ENCODE data around the gene GNAZ.

The GNAZ gene

DNA sequence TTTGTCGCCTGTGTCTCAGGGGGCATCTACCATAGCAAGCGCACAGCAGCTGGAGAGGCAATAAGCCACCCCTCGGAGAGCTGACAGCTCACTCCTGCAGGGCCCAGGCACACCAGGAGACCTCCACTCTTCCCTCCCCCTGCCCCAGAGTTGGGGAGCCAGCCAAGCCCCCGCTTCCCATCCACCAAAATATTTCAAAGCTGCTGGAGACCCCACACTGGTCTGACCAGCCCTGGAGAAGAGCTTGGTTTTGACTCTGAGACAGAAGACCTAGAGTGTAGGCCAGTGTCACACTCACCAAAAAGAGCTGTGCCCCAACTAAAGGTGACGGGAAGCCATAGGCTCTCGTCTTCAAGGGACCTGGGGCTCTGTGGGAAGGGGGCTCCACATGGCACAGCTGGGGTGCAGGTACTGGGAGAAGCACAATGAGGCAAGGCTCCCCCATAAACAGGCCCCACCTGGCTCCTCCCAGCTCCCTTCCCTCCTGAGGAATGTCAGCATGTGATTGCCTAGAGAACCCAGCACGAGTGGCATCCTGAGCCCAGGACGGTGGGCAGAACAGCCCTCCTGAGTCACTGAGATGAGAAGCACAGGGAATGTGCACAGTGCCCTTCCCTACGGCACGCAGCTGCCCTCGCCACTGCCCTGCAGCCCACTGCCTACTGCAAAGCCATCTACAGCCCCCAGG is 5.8 kb upstream of the GNAZ start:
- no peak for FAIRE-seq
- TF ChIP-seq POLR2A (IDR thresholded peaks at IDR 0.05; ENCODE audit: low read depth, low read length) = no peak
- no peak for DNase-seq (ENCODE audit: insufficient read length, low spot score)

GRCh38 chr22:23065069-23065451 is 5.3 kb upstream of the GNAZ start:
- no peak for DNase-seq (ENCODE audit: insufficient read length, low spot score)
- FAIRE-seq = no peak
- no peak for TF ChIP-seq POLR2A (IDR thresholded peaks at IDR 0.05; ENCODE audit: low read depth, low read length)

DNA sequence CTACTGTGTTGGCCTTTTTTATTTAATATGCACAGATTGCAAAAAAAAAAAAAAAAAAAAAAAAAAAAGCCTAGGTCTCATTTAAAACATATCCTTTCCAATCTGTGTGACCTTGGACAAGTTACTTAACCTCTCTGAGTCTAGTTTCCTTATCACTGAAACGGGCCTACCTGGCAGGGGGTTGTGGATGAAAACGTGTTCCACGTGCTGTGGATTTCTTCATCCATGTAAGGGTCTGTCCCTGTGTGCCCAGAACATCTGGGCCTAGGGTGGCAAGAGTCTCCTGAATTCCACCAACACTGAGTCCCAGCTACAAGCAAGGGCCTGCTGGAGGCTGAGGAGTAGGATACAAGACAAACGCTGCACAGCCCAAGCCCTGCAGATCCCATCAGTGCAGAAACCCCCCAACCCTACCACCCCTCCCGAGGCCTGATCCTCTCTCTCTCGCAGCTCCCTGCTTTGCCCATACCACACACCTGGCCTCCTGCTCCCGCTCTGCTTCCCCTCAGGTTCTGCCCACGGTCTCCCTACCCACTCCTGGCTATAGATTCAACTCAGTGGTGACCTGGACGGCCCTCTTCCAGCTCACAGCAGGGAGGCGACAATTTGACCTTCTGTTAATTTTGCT is 4.7 kb upstream of the GNAZ start:
- DNase-seq (ENCODE audit: insufficient read length, low spot score) (no peak), FAIRE-seq (no peak)
- no peak for TF ChIP-seq POLR2A (IDR thresholded peaks at IDR 0.05; ENCODE audit: low read depth, low read length)

GRCh38 chr22:23066200-23067022 is 3.9 kb upstream of the GNAZ start:
- DNase-seq (ENCODE audit: insufficient read length, low spot score) = no peak
- FAIRE-seq = no peak
- TF ChIP-seq POLR2A (IDR thresholded peaks at IDR 0.05; ENCODE audit: low read depth, low read length) = no peak

DNA sequence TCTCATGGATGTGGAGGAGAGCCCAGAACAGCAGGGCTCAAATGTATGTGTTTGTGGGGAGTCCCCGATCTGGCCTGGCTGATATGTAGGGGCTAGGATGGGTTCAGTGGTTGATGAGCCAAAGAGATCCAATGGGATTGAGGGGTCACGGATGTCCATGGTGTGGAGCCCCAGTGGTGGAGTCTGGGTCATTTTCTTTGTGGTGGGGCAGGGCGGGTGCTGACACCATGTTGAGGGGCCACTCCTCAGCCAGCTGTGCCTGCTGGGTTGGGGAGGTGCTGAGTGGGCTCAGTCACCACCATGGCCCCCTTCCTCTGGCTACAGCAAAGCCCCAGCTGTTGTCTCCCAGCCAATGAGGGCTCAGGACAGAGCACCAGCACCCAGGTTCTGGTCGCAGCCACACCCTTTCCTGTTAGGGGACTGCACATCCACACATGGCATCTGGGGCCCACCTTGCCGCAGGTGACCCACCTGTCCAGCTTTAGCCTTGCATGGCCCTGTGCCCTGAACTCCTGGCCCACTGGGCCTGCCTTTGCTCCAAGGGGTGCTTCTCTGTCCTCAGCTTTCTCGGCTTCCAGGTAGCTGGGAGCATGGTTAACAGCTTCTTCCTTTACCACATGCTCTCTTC is 3.2 kb upstream of the GNAZ start:
- TF ChIP-seq POLR2A (IDR thresholded peaks at IDR 0.05; ENCODE audit: low read depth, low read length) = no peak
- FAIRE-seq (no peak), DNase-seq (ENCODE audit: insufficient read length, low spot score) (no peak)

GRCh38 chr22:23067691-23068090 is 2.6 kb upstream of the GNAZ start:
- TF ChIP-seq POLR2A (IDR thresholded peaks at IDR 0.05; ENCODE audit: low read depth, low read length) = no peak
- DNase-seq (ENCODE audit: insufficient read length, low spot score) (no peak), FAIRE-seq (no peak)

GRCh38 chr22:23068096-23068831 is 2.1 kb upstream of the GNAZ start:
- no peak for TF ChIP-seq POLR2A (IDR thresholded peaks at IDR 0.05; ENCODE audit: low read depth, low read length)
- FAIRE-seq (no peak), DNase-seq (ENCODE audit: insufficient read length, low spot score) (no peak)

GRCh38 chr22:23068832-23069385 is 1.4 kb upstream of the GNAZ start:
- DNase-seq (ENCODE audit: insufficient read length, low spot score) = no peak
- no peak for FAIRE-seq
- no peak for TF ChIP-seq POLR2A (IDR thresholded peaks at IDR 0.05; ENCODE audit: low read depth, low read length)

GRCh38 chr22:23069502-23070357 is 589 bp upstream of the GNAZ start:
- TF ChIP-seq POLR2A (IDR thresholded peaks at IDR 0.05; ENCODE audit: low read depth, low read length) = no peak
- DNase-seq (ENCODE audit: insufficient read length, low spot score) (peak; percentile 90), FAIRE-seq (no peak)

GRCh38 chr22:23071230-23072076 is 1.1 kb downstream of the GNAZ start:
- no peak for FAIRE-seq
- DNase-seq (ENCODE audit: insufficient read length, low spot score) = no peak
- no peak for TF ChIP-seq POLR2A (IDR thresholded peaks at IDR 0.05; ENCODE audit: low read depth, low read length)

GRCh38 chr22:23072077-23072910 is 2.0 kb downstream of the GNAZ start:
- no peak for TF ChIP-seq POLR2A (IDR thresholded peaks at IDR 0.05; ENCODE audit: low read depth, low read length)
- FAIRE-seq = no peak
- no peak for DNase-seq (ENCODE audit: insufficient read length, low spot score)
